GM12801 (cell line): Measurements from ENCODE around the gene MKRN2.

Experiments used
- CTCF ChIP-seq: IDR thresholded peaks from one replicate; pipeline ENCODE4 v1.5.1; 2011; ENCODE audit warnings: control low read depth; ENCODE audit not compliant: insufficient read length; ENCODE audit errors: extremely low read depth

MKRN2 gene

GRCh38 chr3:12536423-12536822 is 20.5 kb upstream of the MKRN2 start:
- no peak for TF ChIP-seq CTCF

- TF ChIP-seq CTCF = no peak
These were observed 15.3 kb upstream of the MKRN2 start for GRCh38 chr3:12541625-12542024.

- TF ChIP-seq CTCF = no peak
These were observed 12.0 kb upstream of the MKRN2 start for GRCh38 chr3:12544652-12545472.

GRCh38 chr3:12545473-12545791 is 11.5 kb upstream of the MKRN2 start, which contains the start of gene MKRN2OS:
MKRN2OS (minus strand) TSS chr3:12545499; CDS start chr3:12545464, 35 bp downstream.
- TF ChIP-seq CTCF = no peak

- TF ChIP-seq CTCF = no peak
These were observed 6.7 kb upstream of the MKRN2 start for GRCh38 chr3:12549971-12550760.

GRCh38 chr3:12553921-12554391 is 2.9 kb upstream of the MKRN2 start:
- no peak for TF ChIP-seq CTCF

- no peak for TF ChIP-seq CTCF
These were observed 585 bp upstream of the MKRN2 start for GRCh38 chr3:12556314-12556689.
